GM23338 (cell line): Measurements from ENCODE around the gene SETBP1. TPM values are rescaled to one million over a fixed set of nuclear protein-coding genes. Genes with fewer than 3 reads are reported as not detected.

Source experiments
- ATAC-seq: fragments of 200-7000 bp; cut with Tn5 transposase; 3 replicates; pipeline ENCODE4 v1.9.1; 2020
- DNase-seq: peaks from one replicate; pipeline ENCODE4 v3.0.0-alpha.2; 2015; ENCODE audit warnings: low spot score
- H2AFZ ChIP-seq: fragments of 200-600 bp; sonication (generic); 2 replicates; pipeline ENCODE4 v1.8.0; 2016; ENCODE audit warnings: antibody characterized with exemption, mild to moderate bottlenecking, moderate library complexity
- H3F3A ChIP-seq: fragments of 200-600 bp; sonication (generic); replicated peaks from 2 replicates; pipeline ENCODE4 v1.8.0; 2017; ENCODE audit warnings: antibody characterized with exemption, mixed run types, low read depth
- H3K27ac ChIP-seq: fragments of 200-600 bp; sonication (generic); 2 replicates; pipeline ENCODE4 v1.6.1; 2016; ENCODE audit warnings: low read depth
- H3K27me3 ChIP-seq: fragments of 200-600 bp; sonication (generic); 2 replicates; pipeline ENCODE4 v1.8.0; 2016; ENCODE audit warnings: mild to moderate bottlenecking, mixed run types, moderate library complexity; ENCODE audit not compliant: insufficient read depth
- H3K36me3 ChIP-seq: fragments of 200-600 bp; sonication (generic); 2 replicates; pipeline ENCODE4 v1.8.0; 2016; ENCODE audit warnings: mild to moderate bottlenecking; ENCODE audit not compliant: insufficient read depth
- H3K4me1 ChIP-seq: fragments of 200-600 bp; sonication (generic); 2 replicates; pipeline ENCODE4 v1.8.0; 2016; ENCODE audit warnings: mild to moderate bottlenecking, moderate library complexity; ENCODE audit not compliant: insufficient read depth
- H3K4me2 ChIP-seq: fragments of 200-600 bp; sonication (generic); 2 replicates; pipeline ENCODE4 v1.7.1; 2017; ENCODE audit warnings: mixed run types
- H3K4me3 ChIP-seq: fragments of 200-600 bp; sonication (generic); 2 replicates; pipeline ENCODE4 v1.6.1; 2016; ENCODE audit warnings: mixed run types
- H3K79me2 ChIP-seq: fragments of 200-600 bp; sonication (generic); replicated peaks from 2 replicates; pipeline ENCODE4 v1.8.0; 2017; ENCODE audit warnings: mild to moderate bottlenecking; ENCODE audit not compliant: insufficient read depth
- H3K9me2 ChIP-seq: fragments of 200-600 bp; sonication (generic); 2 replicates; pipeline ENCODE4 v1.8.0; 2017; ENCODE audit not compliant: insufficient read depth
- H4K20me1 ChIP-seq: fragments of 200-600 bp; sonication (generic); replicated peaks from 2 replicates; pipeline ENCODE4 v1.8.0; 2017; ENCODE audit warnings: mild to moderate bottlenecking; ENCODE audit not compliant: insufficient read depth
- H3K27ac Mint-ChIP-seq: 2 replicates; pipeline ENCODE4 v1.8.0; 2020; ENCODE audit warnings: inconsistent platforms, mild to moderate bottlenecking, moderate library complexity, mixed read lengths
- H3K27me3 Mint-ChIP-seq: 3 replicates; pipeline ENCODE4 v1.8.0; 2022; ENCODE audit warnings: low read depth, mild to moderate bottlenecking, moderate library complexity, mixed read lengths, inconsistent platforms; ENCODE audit not compliant: insufficient read depth, poor library complexity
- H3K36me3 Mint-ChIP-seq: 3 replicates; pipeline ENCODE4 v1.8.0; 2021; ENCODE audit warnings: low read depth, mild to moderate bottlenecking, inconsistent platforms, moderate library complexity, mixed read lengths
- H3K4me1 Mint-ChIP-seq: 3 replicates; pipeline ENCODE4 v1.8.0; 2020; ENCODE audit warnings: mild to moderate bottlenecking, inconsistent platforms, mixed read lengths
- H3K4me3 Mint-ChIP-seq: 3 replicates; pipeline ENCODE4 v1.8.0; 2021; ENCODE audit warnings: moderate library complexity, mild to moderate bottlenecking, inconsistent platforms, mixed read lengths
- H3K9me3 Mint-ChIP-seq: 3 replicates; pipeline ENCODE4 v1.8.0; 2020; ENCODE audit warnings: moderate library complexity, mild to moderate bottlenecking, inconsistent platforms, mixed read lengths
- CREB1 ChIP-seq: fragments of 250-450 bp; sonication (Bioruptor Pico); IDR thresholded peaks from 2 replicates; pipeline ENCODE4 v1.5.0; 2020; ENCODE audit warnings: low read depth, mild to moderate bottlenecking, moderate library complexity
- EZH2 ChIP-seq: fragments of 200-600 bp; sonication (generic); IDR thresholded peaks from one replicate; pipeline ENCODE4 v1.8.0; 2017; ENCODE audit warnings: antibody characterized with exemption, mild to moderate bottlenecking, low read depth; ENCODE audit not compliant: unreplicated experiment
- EZH2phosphoT487 ChIP-seq: fragments of 200-600 bp; sonication (generic); IDR thresholded peaks from one replicate; pipeline ENCODE4 v1.8.1; 2018; ENCODE audit warnings: antibody characterized with exemption; ENCODE audit not compliant: unreplicated experiment
- JUNB ChIP-seq: IDR thresholded peaks from one replicate; pipeline ENCODE4 v1.6.1; 2016; ENCODE audit warnings: antibody characterized with exemption; ENCODE audit not compliant: unreplicated experiment
- NANOG ChIP-seq: IDR thresholded peaks from 2 replicates; pipeline ENCODE4 v1.6.1; 2016; ENCODE audit warnings: antibody characterized with exemption, borderline replicate concordance
- POLR2AphosphoS5 ChIP-seq: IDR thresholded peaks from 2 replicates; pipeline ENCODE4 v1.6.1; 2016; ENCODE audit warnings: antibody characterized with exemption, low read depth
- STAT1 ChIP-seq: IDR thresholded peaks from one replicate; pipeline ENCODE4 v1.6.1; 2016; ENCODE audit warnings: antibody characterized with exemption; ENCODE audit not compliant: unreplicated experiment
- ZNF114 ChIP-seq: fragments of 250-450 bp; sonication (Bioruptor Pico); IDR thresholded peaks from 2 replicates; pipeline ENCODE4 v1.5.0; 2020; ENCODE audit warnings: mild to moderate bottlenecking, moderate library complexity
- ZNF331 ChIP-seq: fragments of 250-450 bp; sonication (Bioruptor Pico); IDR thresholded peaks from 2 replicates; pipeline ENCODE4 v1.5.0; 2020; ENCODE audit warnings: low read depth, mild to moderate bottlenecking, moderate library complexity
- polyA plus RNA-seq: library from polyadenylated mRNA; unstranded; fragments of >200 nt; fragmentation: Nextera tagmentation; extraction: Ambion mirVana; gene quantifications from 2 replicates; pipeline ENCODE4 v1.2.1, GENCODE V29; 2016
- total RNA-seq: library from RNA; depleted of rRNA; stranded (reverse); fragments of >200 nt; shearing (Covaris generic); gene quantifications from 2 replicates; pipeline ENCODE4 v1.2.3, GENCODE V29; 2014
- TF ChIP-seq, protein P1 (sequence below): fragments of 250-450 bp; sonication (Bioruptor Pico); IDR thresholded peaks from 2 replicates; pipeline ENCODE4 v1.5.0; 2020; ENCODE audit warnings: mild to moderate bottlenecking, moderate library complexity
- TF ChIP-seq, protein P2 (sequence below): IDR thresholded peaks from one replicate; pipeline ENCODE4 v1.6.1; 2018; ENCODE audit warnings: antibody characterized with exemption; ENCODE audit not compliant: unreplicated experiment
- TF ChIP-seq, protein P3 (sequence below): IDR thresholded peaks from 2 replicates; pipeline ENCODE4 v1.6.1; 2016; ENCODE audit warnings: antibody characterized with exemption
- TF ChIP-seq, protein P4 (sequence below), 2 experiments: fragments of 200-600 bp in 1 of 2; sonication (generic) in 1 of 2; conservative IDR thresholded peaks; 2 replicates each; pipeline versions ENCODE4 v1.5.1 to v1.6.1; 2016 to 2017; ENCODE audit warnings: antibody characterized with exemption in 2 of 2, low read depth in 2 of 2, mild to moderate bottlenecking in 2 of 2, moderate library complexity in 1 of 2

Gene SETBP1
- total and polyA plus RNA-seq, 2 experiments from 2014 or later = 1.6 to 5.5 TPM

DNA sequence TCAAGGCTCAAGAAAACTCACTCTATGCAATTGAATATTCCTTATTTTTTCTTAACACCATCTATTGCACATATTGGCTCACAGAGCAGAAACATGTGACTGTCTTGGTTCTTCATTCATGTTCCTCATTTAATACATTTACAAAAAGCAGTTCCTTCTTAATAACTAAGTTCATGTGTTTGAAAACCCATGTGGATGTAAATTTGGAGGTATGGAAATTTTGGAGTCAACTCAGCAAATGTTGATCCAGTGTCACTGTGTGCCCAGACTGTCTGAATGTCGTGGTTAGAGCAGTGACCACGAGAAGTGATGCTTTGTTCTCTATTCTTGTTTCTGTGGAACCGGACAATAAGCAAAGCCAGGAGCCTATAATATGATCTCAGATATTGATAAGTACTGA, 299.1 kb downstream of the SETBP1 start:
- no peaks in the 10 kb centered on the region for H4K20me1 ChIP-seq
- 0 out of 2 replicates have a peak, but pooled peaks cover under 1% of the 10 kb centered on the region for H3K4me1 ChIP-seq
- no peak overlapping the region for H3K27ac ChIP-seq
- Mint-ChIP-seq H3K9me3 (no peaks in the 10 kb centered on the region), H3K27me3 (peaks cover 2% of the 10 kb centered on the region), H3K4me3 (no peak overlapping the region), H3K27ac (no peak overlapping the region), H3K4me1 (no peaks in the 10 kb centered on the region), H3K36me3 (no peaks in the 10 kb centered on the region)
- DNase-seq = no peak
- H3K4me2 ChIP-seq = no peak overlapping the region
- H3F3A ChIP-seq = no peaks in the 10 kb centered on the region
- no peaks in the 10 kb centered on the region for H3K27me3 ChIP-seq
- TF ChIP-seq STAT1 (no peak), JUNB (no peak), ZNF331 (CRISPR knock-in tag) (no peak), POLR2AphosphoS5 (no peak), NANOG (no peak), ZNF114 (no peak), EZH2 (no peak), CREB1 (CRISPR knock-in tag) (no peak), EZH2phosphoT487 (no peak)
- TF ChIP-seq, protein P1, sequence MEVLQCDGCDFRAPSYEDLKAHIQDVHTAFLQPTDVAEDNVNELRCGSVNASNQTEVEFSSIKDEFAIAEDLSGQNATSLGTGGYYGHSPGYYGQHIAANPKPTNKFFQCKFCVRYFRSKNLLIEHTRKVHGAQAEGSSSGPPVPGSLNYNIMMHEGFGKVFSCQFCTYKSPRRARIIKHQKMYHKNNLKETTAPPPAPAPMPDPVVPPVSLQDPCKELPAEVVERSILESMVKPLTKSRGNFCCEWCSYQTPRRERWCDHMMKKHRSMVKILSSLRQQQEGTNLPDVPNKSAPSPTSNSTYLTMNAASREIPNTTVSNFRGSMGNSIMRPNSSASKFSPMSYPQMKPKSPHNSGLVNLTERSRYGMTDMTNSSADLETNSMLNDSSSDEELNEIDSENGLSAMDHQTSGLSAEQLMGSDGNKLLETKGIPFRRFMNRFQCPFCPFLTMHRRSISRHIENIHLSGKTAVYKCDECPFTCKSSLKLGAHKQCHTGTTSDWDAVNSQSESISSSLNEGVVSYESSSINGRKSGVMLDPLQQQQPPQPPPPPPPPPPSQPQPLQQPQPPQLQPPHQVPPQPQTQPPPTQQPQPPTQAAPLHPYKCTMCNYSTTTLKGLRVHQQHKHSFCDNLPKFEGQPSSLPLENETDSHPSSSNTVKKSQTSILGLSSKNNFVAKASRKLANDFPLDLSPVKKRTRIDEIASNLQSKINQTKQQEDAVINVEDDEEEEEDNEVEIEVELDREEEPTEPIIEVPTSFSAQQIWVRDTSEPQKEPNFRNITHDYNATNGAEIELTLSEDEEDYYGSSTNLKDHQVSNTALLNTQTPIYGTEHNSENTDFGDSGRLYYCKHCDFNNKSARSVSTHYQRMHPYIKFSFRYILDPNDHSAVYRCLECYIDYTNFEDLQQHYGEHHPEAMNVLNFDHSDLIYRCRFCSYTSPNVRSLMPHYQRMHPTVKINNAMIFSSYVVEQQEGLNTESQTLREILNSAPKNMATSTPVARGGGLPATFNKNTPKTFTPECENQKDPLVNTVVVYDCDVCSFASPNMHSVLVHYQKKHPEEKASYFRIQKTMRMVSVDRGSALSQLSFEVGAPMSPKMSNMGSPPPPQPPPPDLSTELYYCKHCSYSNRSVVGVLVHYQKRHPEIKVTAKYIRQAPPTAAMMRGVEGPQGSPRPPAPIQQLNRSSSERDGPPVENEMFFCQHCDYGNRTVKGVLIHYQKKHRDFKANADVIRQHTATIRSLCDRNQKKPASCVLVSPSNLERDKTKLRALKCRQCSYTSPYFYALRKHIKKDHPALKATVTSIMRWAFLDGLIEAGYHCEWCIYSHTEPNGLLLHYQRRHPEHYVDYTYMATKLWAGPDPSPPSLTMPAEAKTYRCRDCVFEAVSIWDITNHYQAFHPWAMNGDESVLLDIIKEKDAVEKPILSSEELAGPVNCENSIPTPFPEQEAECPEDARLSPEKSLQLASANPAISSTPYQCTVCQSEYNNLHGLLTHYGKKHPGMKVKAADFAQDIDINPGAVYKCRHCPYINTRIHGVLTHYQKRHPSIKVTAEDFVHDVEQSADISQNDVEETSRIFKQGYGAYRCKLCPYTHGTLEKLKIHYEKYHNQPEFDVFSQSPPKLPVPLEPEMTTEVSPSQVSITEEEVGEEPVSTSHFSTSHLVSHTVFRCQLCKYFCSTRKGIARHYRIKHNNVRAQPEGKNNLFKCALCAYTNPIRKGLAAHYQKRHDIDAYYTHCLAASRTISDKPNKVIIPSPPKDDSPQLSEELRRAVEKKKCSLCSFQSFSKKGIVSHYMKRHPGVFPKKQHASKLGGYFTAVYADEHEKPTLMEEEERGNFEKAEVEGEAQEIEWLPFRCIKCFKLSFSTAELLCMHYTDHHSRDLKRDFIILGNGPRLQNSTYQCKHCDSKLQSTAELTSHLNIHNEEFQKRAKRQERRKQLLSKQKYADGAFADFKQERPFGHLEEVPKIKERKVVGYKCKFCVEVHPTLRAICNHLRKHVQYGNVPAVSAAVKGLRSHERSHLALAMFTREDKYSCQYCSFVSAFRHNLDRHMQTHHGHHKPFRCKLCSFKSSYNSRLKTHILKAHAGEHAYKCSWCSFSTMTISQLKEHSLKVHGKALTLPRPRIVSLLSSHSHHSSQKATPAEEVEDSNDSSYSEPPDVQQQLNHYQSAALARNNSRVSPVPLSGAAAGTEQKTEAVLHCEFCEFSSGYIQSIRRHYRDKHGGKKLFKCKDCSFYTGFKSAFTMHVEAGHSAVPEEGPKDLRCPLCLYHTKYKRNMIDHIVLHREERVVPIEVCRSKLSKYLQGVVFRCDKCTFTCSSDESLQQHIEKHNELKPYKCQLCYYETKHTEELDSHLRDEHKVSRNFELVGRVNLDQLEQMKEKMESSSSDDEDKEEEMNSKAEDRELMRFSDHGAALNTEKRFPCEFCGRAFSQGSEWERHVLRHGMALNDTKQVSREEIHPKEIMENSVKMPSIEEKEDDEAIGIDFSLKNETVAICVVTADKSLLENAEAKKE = no peak
- TF ChIP-seq, protein P2, sequence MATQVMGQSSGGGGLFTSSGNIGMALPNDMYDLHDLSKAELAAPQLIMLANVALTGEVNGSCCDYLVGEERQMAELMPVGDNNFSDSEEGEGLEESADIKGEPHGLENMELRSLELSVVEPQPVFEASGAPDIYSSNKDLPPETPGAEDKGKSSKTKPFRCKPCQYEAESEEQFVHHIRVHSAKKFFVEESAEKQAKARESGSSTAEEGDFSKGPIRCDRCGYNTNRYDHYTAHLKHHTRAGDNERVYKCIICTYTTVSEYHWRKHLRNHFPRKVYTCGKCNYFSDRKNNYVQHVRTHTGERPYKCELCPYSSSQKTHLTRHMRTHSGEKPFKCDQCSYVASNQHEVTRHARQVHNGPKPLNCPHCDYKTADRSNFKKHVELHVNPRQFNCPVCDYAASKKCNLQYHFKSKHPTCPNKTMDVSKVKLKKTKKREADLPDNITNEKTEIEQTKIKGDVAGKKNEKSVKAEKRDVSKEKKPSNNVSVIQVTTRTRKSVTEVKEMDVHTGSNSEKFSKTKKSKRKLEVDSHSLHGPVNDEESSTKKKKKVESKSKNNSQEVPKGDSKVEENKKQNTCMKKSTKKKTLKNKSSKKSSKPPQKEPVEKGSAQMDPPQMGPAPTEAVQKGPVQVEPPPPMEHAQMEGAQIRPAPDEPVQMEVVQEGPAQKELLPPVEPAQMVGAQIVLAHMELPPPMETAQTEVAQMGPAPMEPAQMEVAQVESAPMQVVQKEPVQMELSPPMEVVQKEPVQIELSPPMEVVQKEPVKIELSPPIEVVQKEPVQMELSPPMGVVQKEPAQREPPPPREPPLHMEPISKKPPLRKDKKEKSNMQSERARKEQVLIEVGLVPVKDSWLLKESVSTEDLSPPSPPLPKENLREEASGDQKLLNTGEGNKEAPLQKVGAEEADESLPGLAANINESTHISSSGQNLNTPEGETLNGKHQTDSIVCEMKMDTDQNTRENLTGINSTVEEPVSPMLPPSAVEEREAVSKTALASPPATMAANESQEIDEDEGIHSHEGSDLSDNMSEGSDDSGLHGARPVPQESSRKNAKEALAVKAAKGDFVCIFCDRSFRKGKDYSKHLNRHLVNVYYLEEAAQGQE = no peak
- TF ChIP-seq, protein P3, sequence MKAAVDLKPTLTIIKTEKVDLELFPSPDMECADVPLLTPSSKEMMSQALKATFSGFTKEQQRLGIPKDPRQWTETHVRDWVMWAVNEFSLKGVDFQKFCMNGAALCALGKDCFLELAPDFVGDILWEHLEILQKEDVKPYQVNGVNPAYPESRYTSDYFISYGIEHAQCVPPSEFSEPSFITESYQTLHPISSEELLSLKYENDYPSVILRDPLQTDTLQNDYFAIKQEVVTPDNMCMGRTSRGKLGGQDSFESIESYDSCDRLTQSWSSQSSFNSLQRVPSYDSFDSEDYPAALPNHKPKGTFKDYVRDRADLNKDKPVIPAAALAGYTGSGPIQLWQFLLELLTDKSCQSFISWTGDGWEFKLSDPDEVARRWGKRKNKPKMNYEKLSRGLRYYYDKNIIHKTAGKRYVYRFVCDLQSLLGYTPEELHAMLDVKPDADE = no peak
- TF ChIP-seq, protein P4, sequence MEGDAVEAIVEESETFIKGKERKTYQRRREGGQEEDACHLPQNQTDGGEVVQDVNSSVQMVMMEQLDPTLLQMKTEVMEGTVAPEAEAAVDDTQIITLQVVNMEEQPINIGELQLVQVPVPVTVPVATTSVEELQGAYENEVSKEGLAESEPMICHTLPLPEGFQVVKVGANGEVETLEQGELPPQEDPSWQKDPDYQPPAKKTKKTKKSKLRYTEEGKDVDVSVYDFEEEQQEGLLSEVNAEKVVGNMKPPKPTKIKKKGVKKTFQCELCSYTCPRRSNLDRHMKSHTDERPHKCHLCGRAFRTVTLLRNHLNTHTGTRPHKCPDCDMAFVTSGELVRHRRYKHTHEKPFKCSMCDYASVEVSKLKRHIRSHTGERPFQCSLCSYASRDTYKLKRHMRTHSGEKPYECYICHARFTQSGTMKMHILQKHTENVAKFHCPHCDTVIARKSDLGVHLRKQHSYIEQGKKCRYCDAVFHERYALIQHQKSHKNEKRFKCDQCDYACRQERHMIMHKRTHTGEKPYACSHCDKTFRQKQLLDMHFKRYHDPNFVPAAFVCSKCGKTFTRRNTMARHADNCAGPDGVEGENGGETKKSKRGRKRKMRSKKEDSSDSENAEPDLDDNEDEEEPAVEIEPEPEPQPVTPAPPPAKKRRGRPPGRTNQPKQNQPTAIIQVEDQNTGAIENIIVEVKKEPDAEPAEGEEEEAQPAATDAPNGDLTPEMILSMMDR (conservative IDR thresholded peaks at IDR 0.05; ENCODE audit: low read depth in 2 of 2) = no peak
- H3K9me2 ChIP-seq = no peaks in the 10 kb centered on the region
- no peak overlapping the region for H3K4me3 ChIP-seq
- no peak for ATAC-seq
- no peak overlapping the region for H2AFZ ChIP-seq
- H3K79me2 ChIP-seq = no peaks in the 10 kb centered on the region
- no peaks in the 10 kb centered on the region for H3K36me3 ChIP-seq
